Stimulated activated CD8-positive, alpha-beta memory T cell treated with anti-CD3 and anti-CD28 coated beads, Interleukin-12 subunit alpha, Interleukin-12 subunit beta, amount 100 ng/mL, for 24 hours (primary cell): ENCODE measurements around the gene MAPKAP1.

ENCODE experiments used
- DNase-seq: peaks from one replicate; pipeline ENCODE4 v3.0.0-alpha.2; 2020; ENCODE audit errors: extremely low read depth

Gene MAPKAP1

GRCh38 chr9:125457357-125457756 is 249.7 kb downstream of the MAPKAP1 start:
- no peak for DNase-seq

- DNase-seq, result no peak
Measured at GRCh38 chr9:125455876-125456275, 251.1 kb downstream of the MAPKAP1 start.

- DNase-seq, result no peak
Measured at GRCh38 chr9:125455132-125455531, 251.9 kb downstream of the MAPKAP1 start.

- DNase-seq, result no peak
Measured at GRCh38 chr9:125447202-125447802, 259.7 kb downstream of the MAPKAP1 start.

- no peak for DNase-seq
Measured at GRCh38 chr9:125446561-125447094, 260.4 kb downstream of the MAPKAP1 start.

GRCh38 chr9:125444956-125445506 is 262.0 kb downstream of the MAPKAP1 start:
- DNase-seq, result no peak

GRCh38 chr9:125444166-125444565 is 262.8 kb downstream of the MAPKAP1 start:
- no peak for DNase-seq

GRCh38 chr9:125443367-125443766 is 263.6 kb downstream of the MAPKAP1 start:
- no peak for DNase-seq

GRCh38 chr9:125442452-125442851 is 264.6 kb downstream of the MAPKAP1 start:
- DNase-seq, result no peak

- no peak for DNase-seq
Measured at GRCh38 chr9:125440411-125440810, 266.6 kb downstream of the MAPKAP1 start.

GRCh38 chr9:125439434-125440272 is 267.4 kb downstream of the MAPKAP1 start:
- no peak for DNase-seq

- DNase-seq, result no peak
Measured at GRCh38 chr9:125438506-125439433, 268.2 kb downstream of the MAPKAP1 start.

GRCh38 chr9:125437771-125438221 is 269.2 kb downstream of the MAPKAP1 start:
- DNase-seq, result no peak

- no peak for DNase-seq
Measured at GRCh38 chr9:125436613-125437443, 270.2 kb downstream of the MAPKAP1 start.

- no peak for DNase-seq
Measured at GRCh38 chr9:125435776-125436612, 271.0 kb downstream of the MAPKAP1 start.

GRCh38 chr9:125434986-125435775 is 271.8 kb downstream of the MAPKAP1 start:
- DNase-seq, result no peak

GRCh38 chr9:125433461-125434011 is 273.5 kb downstream of the MAPKAP1 start:
- DNase-seq, result no peak

- DNase-seq, result no peak
Measured at GRCh38 chr9:125432715-125433385, 274.2 kb downstream of the MAPKAP1 start.
